Esophagus muscularis mucosa (tissue), 4 donors: ENCODE results near the gene SMAD2. TPM values are rescaled to one million over a fixed set of nuclear protein-coding genes. Genes with fewer than 3 reads are reported as not detected.
"Not testable (repeated sequence)": the region's sequence is repeated elsewhere in the genome, so short reads cannot be mapped to it uniquely, and the experiment has no call there.

Experiments
- DNase-seq: peaks from one replicate; pipeline ENCODE4 v3.0.0-alpha.2; 2017; ENCODE audit errors: extremely low spot score
- H3K27ac ChIP-seq, 4 donors: fragments of 200-600 bp; sonication (generic); replicated peaks in 1 of 4; 1 replicate in 3 of 4; 2 replicates in 1 of 4; pipeline ENCODE4 v1.5.1; 2016 to 2019; ENCODE audit warnings: mild to moderate bottlenecking in 1 of 4
- H3K27me3 ChIP-seq, 4 donors: fragments of 200-600 bp; sonication (generic); one replicate each; pipeline versions ENCODE4 v1.5.1 to v1.6.0; 2016 to 2019
- H3K36me3 ChIP-seq, 4 donors: fragments of 200-600 bp; sonication (generic); one replicate each; pipeline ENCODE4 v1.5.1; 2016 to 2019
- H3K4me1 ChIP-seq, 4 donors: fragments of 200-600 bp; sonication (generic); one replicate each; pipeline ENCODE4 v1.5.1; 2016 to 2019
- H3K4me3 ChIP-seq, 4 donors: fragments of 200-600 bp; sonication (generic); 1 replicate in 2 of 4; 2 replicates in 2 of 4; pipeline ENCODE4 v1.5.1; 2016 to 2019; ENCODE audit warnings: mild to moderate bottlenecking in 4 of 4, moderate library complexity in 1 of 4
- H3K9me3 ChIP-seq, 4 donors: fragments of 200-600 bp; sonication (generic); 1 replicate in 3 of 4; 2 replicates in 1 of 4; pipeline ENCODE4 v1.5.1; 2016 to 2019
- EP300 ChIP-seq: sonication (generic); formaldehyde crosslinking; IDR thresholded peaks from one replicate; pipeline ENCODE4 v1.6.1; 2017; ENCODE audit warnings: antibody characterized with exemption
- POLR2A ChIP-seq: fragments of 450-650 bp; IDR thresholded peaks from one replicate; pipeline ENCODE4 v1.6.1; 2017; ENCODE audit warnings: antibody characterized with exemption, moderate library complexity, mild to moderate bottlenecking, low read depth
- POLR2AphosphoS5 ChIP-seq, 2 donors: sonication (generic); formaldehyde crosslinking; IDR thresholded peaks; one replicate each; pipeline ENCODE4 v1.6.1; 2017; ENCODE audit warnings: antibody characterized with exemption in 2 of 2
- WGBS: methylation state at CpG from one replicate; pipeline ENCODE4 v1.1.5; 2018; 5-methylcytosine and 5-hydroxymethylcytosine counted together
- intact Hi-C: fragments of 100-400 bp; cut with DNase I; formaldehyde crosslinking; loops from one replicate; pipeline ENCODE4 v1.15.1; 2023
- total RNA-seq, 4 donors: library from RNA; depleted of rRNA; stranded (reverse); fragments of >200 nt; gene quantifications; one replicate each; pipeline versions ENCODE4 v1.1.0 to v1.2.1, GENCODE V29; 2016
- TF ChIP-seq, protein P1 (sequence below), 3 experiments: fragments of 200-600 bp in 2 of 3; fragments of 450-650 bp in 1 of 3; sonication (generic) in 2 of 3; IDR thresholded peaks; one replicate each; pipeline ENCODE4 v1.5.1; 2017 to 2019; ENCODE audit warnings: antibody characterized with exemption in 3 of 3, mild to moderate bottlenecking in 2 of 3, moderate library complexity in 1 of 3

The SMAD2 gene
- total RNA-seq, 4 donors from 2014 or later: 35.7 to 93.4 (median 89.2) TPM

DNA sequence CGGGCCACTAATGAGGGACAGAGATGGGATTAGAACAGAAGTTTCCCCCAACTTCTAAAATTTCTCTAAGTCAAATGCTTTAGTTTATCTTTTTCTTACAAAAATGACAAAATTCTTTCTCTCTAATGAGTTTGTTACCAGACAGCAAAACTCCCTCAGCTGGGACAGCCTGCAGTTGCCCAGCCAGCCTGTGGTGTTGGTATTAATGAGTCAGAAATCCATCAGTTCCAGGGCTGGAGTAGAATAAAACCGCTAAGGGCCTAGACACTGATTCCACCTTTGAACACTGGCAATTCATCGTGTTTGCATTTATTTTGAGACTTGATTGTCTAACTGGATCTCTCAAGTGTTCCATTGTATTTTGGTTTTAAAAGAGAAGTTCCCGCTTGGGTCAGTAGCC, 38.3 kb upstream of the SMAD2 start:
- no peak for DNase-seq
- intact Hi-C loops: no loop called here
- Histone ChIP-seq H3K4me3 (no peak overlapping the region), H3K9me3 (no peaks in the 10 kb centered on the region), H3K27ac (peak overlapping the region in 2 of 4 donors; percentile 15 to 28), H3K36me3 (no peaks in the 10 kb centered on the region), H3K4me1 (peaks cover 0 to 13% (median 10%) of the 10 kb centered on the region in 4 donors), H3K27me3 (no peaks in the 10 kb centered on the region)
- TF ChIP-seq POLR2A: no peak
- no peak for TF ChIP-seq EP300
- no peak for TF ChIP-seq POLR2AphosphoS5 (IDR thresholded peaks at IDR 0.05)
- TF ChIP-seq, protein P1, sequence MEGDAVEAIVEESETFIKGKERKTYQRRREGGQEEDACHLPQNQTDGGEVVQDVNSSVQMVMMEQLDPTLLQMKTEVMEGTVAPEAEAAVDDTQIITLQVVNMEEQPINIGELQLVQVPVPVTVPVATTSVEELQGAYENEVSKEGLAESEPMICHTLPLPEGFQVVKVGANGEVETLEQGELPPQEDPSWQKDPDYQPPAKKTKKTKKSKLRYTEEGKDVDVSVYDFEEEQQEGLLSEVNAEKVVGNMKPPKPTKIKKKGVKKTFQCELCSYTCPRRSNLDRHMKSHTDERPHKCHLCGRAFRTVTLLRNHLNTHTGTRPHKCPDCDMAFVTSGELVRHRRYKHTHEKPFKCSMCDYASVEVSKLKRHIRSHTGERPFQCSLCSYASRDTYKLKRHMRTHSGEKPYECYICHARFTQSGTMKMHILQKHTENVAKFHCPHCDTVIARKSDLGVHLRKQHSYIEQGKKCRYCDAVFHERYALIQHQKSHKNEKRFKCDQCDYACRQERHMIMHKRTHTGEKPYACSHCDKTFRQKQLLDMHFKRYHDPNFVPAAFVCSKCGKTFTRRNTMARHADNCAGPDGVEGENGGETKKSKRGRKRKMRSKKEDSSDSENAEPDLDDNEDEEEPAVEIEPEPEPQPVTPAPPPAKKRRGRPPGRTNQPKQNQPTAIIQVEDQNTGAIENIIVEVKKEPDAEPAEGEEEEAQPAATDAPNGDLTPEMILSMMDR (IDR thresholded peaks at IDR 0.05): no peak
- 68% methylated on average over 4 of the region's 4 CpGs for WGBS

GRCh38 chr18:47968006-47968676, 37.7 kb upstream of the SMAD2 start:
- Histone ChIP-seq H3K27ac (peak overlapping the region in 3 of 4 donors; percentile 15 to 30 (median 28)), H3K4me3 (no peak overlapping the region), H3K9me3 (no peaks in the 10 kb centered on the region), H3K4me1 (peaks cover 0 to 13% (median 10%) of the 10 kb centered on the region in 4 donors), H3K36me3 (no peaks in the 10 kb centered on the region), H3K27me3 (no peaks in the 10 kb centered on the region)
- TF ChIP-seq POLR2A (no peak), EP300 (no peak), POLR2AphosphoS5 (IDR thresholded peaks at IDR 0.05) (no peak)
- TF ChIP-seq, protein P1 (IDR thresholded peaks at IDR 0.05): no peak
- WGBS: 43% methylated on average over 9 of the region's 9 CpGs
- intact Hi-C loops: no loop called here
- DNase-seq: no peak

- no peak for TF ChIP-seq POLR2AphosphoS5 (IDR thresholded peaks at IDR 0.05)
- TF ChIP-seq, protein P1 (IDR thresholded peaks at IDR 0.05): no peak
- no peak for TF ChIP-seq EP300
- TF ChIP-seq POLR2A: no peak
- Histone ChIP-seq H3K27me3 (no peaks in the 10 kb centered on the region), H3K4me3 (no peak overlapping the region), H3K36me3 (no peaks in the 10 kb centered on the region), H3K4me1 (peaks cover 0 to 13% (median 10%) of the 10 kb centered on the region in 4 donors), H3K9me3 (peaks cover 0 to 17% (median 15%) of the 10 kb centered on the region in 4 donors), H3K27ac (no peak overlapping the region)
- DNase-seq: no peak
- intact Hi-C loops: no loop called here
- 93% methylated on average over 4 of the region's 4 CpGs for WGBS
Observed at GRCh38 chr18:47964053-47964452, 33.6 kb upstream of the SMAD2 start.

GRCh38 chr18:47961003-47961402, 30.5 kb upstream of the SMAD2 start:
- not testable (repeated sequence) for DNase-seq

GRCh38 chr18:47953471-47953931, 23.0 kb upstream of the SMAD2 start:
- H3K36me3 ChIP-seq: no peaks in the 10 kb centered on the region
- no peaks in the 10 kb centered on the region for H3K27me3 ChIP-seq
- no peak for DNase-seq
- no peak overlapping the region for H3K27ac ChIP-seq
- no peak overlapping the region for H3K4me3 ChIP-seq
- peaks cover 0 to 7% (median 0%) of the 10 kb centered on the region in 4 donors for H3K4me1 ChIP-seq
- WGBS: 58% methylated on average over 6 of the region's 6 CpGs
- intact Hi-C loops: no loop called here
- H3K9me3 ChIP-seq: no peaks in the 10 kb centered on the region
- no peak for TF ChIP-seq EP300
- TF ChIP-seq, protein P1 (IDR thresholded peaks at IDR 0.05): no peak
- no peak for TF ChIP-seq POLR2AphosphoS5 (IDR thresholded peaks at IDR 0.05)
- no peak for TF ChIP-seq POLR2A

More at GRCh38 chr18:47961003-47961402, 30.5 kb upstream of the SMAD2 start:
- H3K36me3 ChIP-seq, H3K27me3 ChIP-seq, intact Hi-C loops, H3K4me1 ChIP-seq, H3K27ac ChIP-seq, H3K4me3 ChIP-seq: not testable (repeated sequence)
- peaks cover 0 to 17% (median 15%) of the 10 kb centered on the region in 4 donors for H3K9me3 ChIP-seq
- 92% methylated on average over 7 of the region's 7 CpGs for WGBS
